ENCODE results near the gene CCDC24. TPM values are rescaled to one million over a fixed set of nuclear protein-coding genes. Genes with fewer than 3 reads are reported as not detected.

Gene CCDC24
- total and polyA plus RNA-seq, 3 donors from 2014 or later: 28.8 to 64.9 (median 31.3) TPM

DNA sequence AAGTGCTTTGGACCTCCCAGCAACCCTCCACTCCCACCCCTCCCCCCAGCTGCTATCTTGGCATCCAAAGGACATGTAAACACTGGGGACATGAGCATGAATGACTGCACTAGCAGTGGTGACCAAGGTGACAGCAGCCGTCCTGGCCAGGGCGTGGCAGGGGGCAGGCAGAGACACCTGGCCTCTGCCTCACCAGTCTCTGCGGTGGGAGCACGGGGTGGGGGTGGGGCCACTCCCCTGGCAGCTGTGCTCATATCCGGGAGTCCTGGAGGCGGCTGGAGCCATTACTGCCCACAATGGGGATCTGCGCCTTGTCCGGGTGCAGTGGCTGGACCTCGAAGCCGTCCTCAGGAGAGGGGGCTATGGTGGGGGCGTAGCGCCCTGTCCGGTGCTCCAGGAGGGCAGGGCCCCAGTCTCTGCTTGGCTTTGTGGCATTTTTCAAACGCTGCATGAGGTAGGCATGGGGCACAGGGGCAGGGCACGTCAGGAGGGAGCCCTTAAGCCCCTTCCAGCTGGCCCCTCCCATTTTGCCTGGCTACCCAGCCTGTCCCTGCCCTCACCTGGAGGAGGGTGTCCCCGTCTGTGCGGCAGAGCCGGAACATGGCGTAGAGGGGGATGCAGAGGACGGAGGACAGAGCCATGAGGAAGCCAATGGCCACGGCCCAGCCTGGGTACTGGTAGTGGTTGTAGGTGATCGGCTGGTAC, 6.0 kb downstream of the CCDC24 start:
- no peak for DNase-seq
- Histone ChIP-seq H3K4me3 (no peak overlapping the region), H3K27ac (no peak overlapping the region), H3K27me3 (no peaks in the 10 kb centered on the region), H3K9me3 (no peaks in the 10 kb centered on the region), H3K4me1 (peaks cover 7% of the 10 kb centered on the region), H3K36me3 (ENCODE audit: low read depth, missing control alignments) (no peaks in the 10 kb centered on the region)
- no peak for TF ChIP-seq POLR2A (IDR thresholded peaks at IDR 0.05)
- TF ChIP-seq, protein P1, sequence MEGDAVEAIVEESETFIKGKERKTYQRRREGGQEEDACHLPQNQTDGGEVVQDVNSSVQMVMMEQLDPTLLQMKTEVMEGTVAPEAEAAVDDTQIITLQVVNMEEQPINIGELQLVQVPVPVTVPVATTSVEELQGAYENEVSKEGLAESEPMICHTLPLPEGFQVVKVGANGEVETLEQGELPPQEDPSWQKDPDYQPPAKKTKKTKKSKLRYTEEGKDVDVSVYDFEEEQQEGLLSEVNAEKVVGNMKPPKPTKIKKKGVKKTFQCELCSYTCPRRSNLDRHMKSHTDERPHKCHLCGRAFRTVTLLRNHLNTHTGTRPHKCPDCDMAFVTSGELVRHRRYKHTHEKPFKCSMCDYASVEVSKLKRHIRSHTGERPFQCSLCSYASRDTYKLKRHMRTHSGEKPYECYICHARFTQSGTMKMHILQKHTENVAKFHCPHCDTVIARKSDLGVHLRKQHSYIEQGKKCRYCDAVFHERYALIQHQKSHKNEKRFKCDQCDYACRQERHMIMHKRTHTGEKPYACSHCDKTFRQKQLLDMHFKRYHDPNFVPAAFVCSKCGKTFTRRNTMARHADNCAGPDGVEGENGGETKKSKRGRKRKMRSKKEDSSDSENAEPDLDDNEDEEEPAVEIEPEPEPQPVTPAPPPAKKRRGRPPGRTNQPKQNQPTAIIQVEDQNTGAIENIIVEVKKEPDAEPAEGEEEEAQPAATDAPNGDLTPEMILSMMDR (IDR thresholded peaks at IDR 0.05): no peak
- 89 to 90% methylated on average over 17 to 18 of the region's 22 CpGs for WGBS, 2 donors
- intact Hi-C loops (cut with DNase I; ENCODE audit: low total_unique reads): no loop called here

- 85 to 90% methylated on average over 11 of the region's 11 CpGs for WGBS, 2 donors
- intact Hi-C loops (cut with DNase I; ENCODE audit: low total_unique reads): no loop called here
- H3K9me3 ChIP-seq: no peaks in the 10 kb centered on the region
- H3K27me3 ChIP-seq: no peaks in the 10 kb centered on the region
- no peaks in the 10 kb centered on the region for H3K36me3 ChIP-seq (ENCODE audit: low read depth, missing control alignments)
- DNase-seq: no peak
- H3K27ac ChIP-seq: no peak overlapping the region
- H3K4me3 ChIP-seq: no peak overlapping the region
- peaks cover 5% of the 10 kb centered on the region for H3K4me1 ChIP-seq
- TF ChIP-seq, protein P1 (IDR thresholded peaks at IDR 0.05): no peak
- TF ChIP-seq POLR2A (IDR thresholded peaks at IDR 0.05): no peak
Observed at GRCh38 chr1:43998000-43998378, 6.6 kb downstream of the CCDC24 start.

GRCh38 chr1:43999455-43999854, 8.1 kb downstream of the CCDC24 start:
- H3K27me3 ChIP-seq: no peaks in the 10 kb centered on the region
- TF ChIP-seq POLR2A (IDR thresholded peaks at IDR 0.05): no peak
- TF ChIP-seq, protein P1 (IDR thresholded peaks at IDR 0.05): no peak
- no peak overlapping the region for H3K27ac ChIP-seq
- intact Hi-C loops (cut with DNase I; ENCODE audit: low total_unique reads): no loop called here
- H3K4me1 ChIP-seq: peaks cover 5% of the 10 kb centered on the region
- H3K4me3 ChIP-seq: no peak overlapping the region
- no peaks in the 10 kb centered on the region for H3K9me3 ChIP-seq
- peak; percentile 60 for DNase-seq
- 68 to 74% methylated on average over 5 to 8 of the region's 8 CpGs for WGBS, 2 donors
- H3K36me3 ChIP-seq (ENCODE audit: low read depth, missing control alignments): no peaks in the 10 kb centered on the region

DNA sequence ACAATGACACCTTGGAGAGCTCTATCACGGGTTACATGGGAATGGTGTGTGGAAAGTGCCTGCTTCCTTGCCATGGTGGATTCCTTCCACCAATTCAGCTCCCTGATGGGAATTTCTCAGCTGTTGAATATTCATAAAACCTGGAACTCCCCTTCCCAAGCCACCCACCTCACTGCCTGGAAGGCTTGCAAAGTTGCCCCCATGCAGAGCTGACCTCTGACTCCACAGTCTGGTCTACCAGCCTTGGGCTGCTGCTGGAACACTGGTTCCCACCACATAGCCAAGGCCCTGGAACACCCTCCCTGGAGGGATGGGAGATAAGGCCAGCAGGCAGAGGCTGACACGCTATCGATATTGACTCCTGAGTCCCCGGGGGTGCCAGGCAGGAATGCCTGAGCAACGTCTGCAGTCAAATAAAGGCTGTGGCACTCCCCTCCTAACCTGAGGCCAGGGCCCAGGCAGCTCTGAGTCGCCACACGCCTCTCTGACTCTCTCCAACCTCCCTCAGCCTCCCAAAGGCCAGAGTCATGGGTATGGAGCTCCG, 8.8 kb downstream of the CCDC24 start:
- H3K27ac ChIP-seq: no peak overlapping the region
- no peak for DNase-seq
- no peaks in the 10 kb centered on the region for H3K27me3 ChIP-seq
- TF ChIP-seq, protein P1 (IDR thresholded peaks at IDR 0.05): no peak
- TF ChIP-seq POLR2A (IDR thresholded peaks at IDR 0.05): no peak
- H3K9me3 ChIP-seq: no peaks in the 10 kb centered on the region
- WGBS, 2 donors: 64 to 88% methylated on average over 4 to 8 of the region's 8 CpGs
- H3K4me1 ChIP-seq: peaks cover 5% of the 10 kb centered on the region
- no peaks in the 10 kb centered on the region for H3K36me3 ChIP-seq (ENCODE audit: low read depth, missing control alignments)
- intact Hi-C loops (cut with DNase I; ENCODE audit: low total_unique reads): no loop called here
- H3K4me3 ChIP-seq: no peak overlapping the region

GRCh38 chr1:44002165-44002564, 10.8 kb downstream of the CCDC24 start:
- H3K9me3 ChIP-seq: no peaks in the 10 kb centered on the region
- H3K4me1 ChIP-seq: peaks cover 5% of the 10 kb centered on the region
- H3K27ac ChIP-seq: no peak overlapping the region
- no peak for DNase-seq
- H3K36me3 ChIP-seq (ENCODE audit: low read depth, missing control alignments): no peaks in the 10 kb centered on the region
- WGBS, 2 donors: 87 to 88% methylated on average over 5 to 8 of the region's 8 CpGs
- no peak for TF ChIP-seq POLR2A (IDR thresholded peaks at IDR 0.05)
- TF ChIP-seq, protein P1 (IDR thresholded peaks at IDR 0.05): no peak
- intact Hi-C loops (cut with DNase I; ENCODE audit: low total_unique reads): no loop called here
- H3K4me3 ChIP-seq: no peak overlapping the region
- no peaks in the 10 kb centered on the region for H3K27me3 ChIP-seq
